Kidney (tissue), 14 donors: ENCODE results near the gene LGALS8. TPM values are rescaled to one million over a fixed set of nuclear protein-coding genes. Genes with fewer than 3 reads are reported as not detected.

Source experiments
- DNase-seq, 5 donors: peaks; one replicate each; pipeline ENCODE4 v3.0.0-alpha.2; 2013 to 2020
- FAIRE-seq: peaks from 2 replicates; lab custom pipeline; 2012; peaks lifted over from hg19 to GRCh38; lab: Jason Lieb, UNC
- H3K27ac ChIP-seq, 2 donors: one replicate each; pipeline ENCODE4 v1.7.0; 2013; ENCODE audit warnings: low read depth in 2 of 2, low read length in 2 of 2, inconsistent platforms in 1 of 2
- H3K27me3 ChIP-seq: one replicate; pipeline ENCODE4 v1.7.1; 2013; ENCODE audit warnings: low read length, inconsistent platforms; ENCODE audit not compliant: control insufficient read depth, insufficient read depth
- H3K36me3 ChIP-seq, 3 donors: one replicate each; pipeline versions ENCODE4 v1.7.0 to v1.7.1; 2013; ENCODE audit warnings: low read length in 3 of 3, control low read depth in 1 of 3, inconsistent platforms in 1 of 3; ENCODE audit not compliant: insufficient read depth in 3 of 3, control insufficient read depth in 2 of 3
- H3K4me1 ChIP-seq, 3 donors: one replicate each; pipeline versions ENCODE4 v1.7.0 to v1.7.1; 2013; ENCODE audit warnings: low read length in 3 of 3, inconsistent platforms in 1 of 3, low read depth in 1 of 3; ENCODE audit not compliant: control insufficient read depth in 2 of 3, insufficient read depth in 2 of 3
- H3K4me3 ChIP-seq, 3 donors: one replicate each; pipeline versions ENCODE4 v1.7.0 to v1.8.1; 2013; ENCODE audit warnings: low read length in 3 of 3, control low read depth in 1 of 3, inconsistent platforms in 1 of 3
- H3K9ac ChIP-seq, 3 donors: one replicate each; pipeline versions ENCODE4 v1.7.0 to v1.7.1; 2013; ENCODE audit warnings: low read length in 3 of 3, control low read depth in 1 of 3, inconsistent platforms in 1 of 3
- H3K9me3 ChIP-seq, 3 donors: one replicate each; pipeline versions ENCODE4 v1.7.0 to v1.7.1; 2013; ENCODE audit warnings: low read length in 3 of 3, control low read depth in 1 of 3, inconsistent platforms in 1 of 3; ENCODE audit not compliant: control insufficient read depth in 2 of 3, insufficient read depth in 1 of 3
- CTCF ChIP-seq: IDR thresholded peaks from 3 replicates; pipeline ENCODE4 v1.5.1; 2012; ENCODE audit warnings: mild to moderate bottlenecking, moderate library complexity, borderline replicate concordance; ENCODE audit not compliant: insufficient read depth; ENCODE audit errors: extremely low read depth
- intact Hi-C: fragments of 100-400 bp; cut with DNase I; formaldehyde crosslinking; loops from one replicate; pipeline ENCODE4 v1.11.1; 2022
- polyA plus RNA-seq: library from polyadenylated mRNA; stranded (reverse); fragments of 350-450 nt; fragmentation: Illumina TruSeq; extraction: RNeasy Lipid Tissue Mini Kit (QIAGEN cat#74804); gene quantifications from one replicate; pipeline ENCODE4 v1.2.3, GENCODE V29; 2014; ENCODE audit warnings: low read depth, low replicate concordance; ENCODE audit not compliant: insufficient read depth
- total RNA-seq: library from RNA; stranded (reverse); fragmentation: NEBNext Ultra II Directional; extraction: Animal tissue kit (Norgen Biotek cat#: 25700); gene quantifications from one replicate; pipeline ENCODE4 v1.2.1, GENCODE V29; 2021
- donor health status: control.
- donor health status: control.
- donor health status: control.
- donor health status: control.
- donor health status: control.
- donor health status: DM: yes; HTN: yes; CAD: no.
- donor health status: Normal renal cell carcinoma (clear cell type).

Gene LGALS8
- total and polyA plus RNA-seq, 2 donors from 2014 or later, result 17.6 to 53.3 TPM

GRCh38 chr1:236524895-236525184 is 1.1 kb downstream of the LGALS8 start:
- H3K4me1 ChIP-seq, result peaks cover 0 to 4% (median 2%) of the 10 kb centered on the region in 3 donors
- peak overlapping the region; percentile 82 to 93 (median 85) for H3K9ac ChIP-seq
- no peak for FAIRE-seq
- no peaks in the 10 kb centered on the region for H3K27me3 ChIP-seq
- intact Hi-C loops, result no loop called here
- H3K36me3 ChIP-seq, result peaks cover 0 to 9% (median 3%) of the 10 kb centered on the region in 3 donors
- no peaks in the 10 kb centered on the region for H3K9me3 ChIP-seq
- H3K4me3 ChIP-seq, result peak overlapping the region; percentile 80 to 99 (median 96)
- peak overlapping the region in 1 of 2 donors; percentile 93 for H3K27ac ChIP-seq
- DNase-seq, result no peak
- TF ChIP-seq CTCF, result no peak

GRCh38 chr1:236526079-236526478 is 2.3 kb downstream of the LGALS8 start:
- H3K36me3 ChIP-seq, result peaks cover 0 to 9% (median 3%) of the 10 kb centered on the region in 3 donors
- H3K9ac ChIP-seq, result no peak overlapping the region
- DNase-seq, result no peak
- peaks cover 0 to 4% (median 2%) of the 10 kb centered on the region in 3 donors for H3K4me1 ChIP-seq
- no peaks in the 10 kb centered on the region for H3K9me3 ChIP-seq
- no peak for TF ChIP-seq CTCF
- no peak overlapping the region for H3K27ac ChIP-seq
- H3K27me3 ChIP-seq, result no peaks in the 10 kb centered on the region
- H3K4me3 ChIP-seq, result no peak overlapping the region
- intact Hi-C loops, result no loop called here
- no peak for FAIRE-seq

- FAIRE-seq, result no peak
- H3K9me3 ChIP-seq, result no peaks in the 10 kb centered on the region
- no peaks in the 10 kb centered on the region for H3K27me3 ChIP-seq
- intact Hi-C loops, result no loop called here
- no peak overlapping the region for H3K4me3 ChIP-seq
- no peak for TF ChIP-seq CTCF
- H3K9ac ChIP-seq, result no peak overlapping the region
- no peak for DNase-seq
- peaks cover 0 to 2% (median 0%) of the 10 kb centered on the region in 3 donors for H3K4me1 ChIP-seq
- peaks cover 0 to 9% (median 3%) of the 10 kb centered on the region in 3 donors for H3K36me3 ChIP-seq
- H3K27ac ChIP-seq, result no peak overlapping the region
Observed at GRCh38 chr1:236530286-236530685, 6.5 kb downstream of the LGALS8 start.

- peaks cover 0 to 14% (median 3%) of the 10 kb centered on the region in 3 donors for H3K36me3 ChIP-seq
- DNase-seq, result no peak
- no peak for FAIRE-seq
- no peaks in the 10 kb centered on the region for H3K9me3 ChIP-seq
- intact Hi-C loops, result no loop called here
- no peak overlapping the region for H3K9ac ChIP-seq
- H3K27me3 ChIP-seq, result no peaks in the 10 kb centered on the region
- peaks cover 0 to 2% (median 0%) of the 10 kb centered on the region in 3 donors for H3K4me1 ChIP-seq
- H3K27ac ChIP-seq, result no peak overlapping the region
- no peak for TF ChIP-seq CTCF
- H3K4me3 ChIP-seq, result no peak overlapping the region
Observed at GRCh38 chr1:236530959-236531358, 7.2 kb downstream of the LGALS8 start.
